Suprapubic skin (tissue), 3 donors: ENCODE data around the gene GABBR1.
A peak's percentile ranks its signal among the peaks of the same experiment; 100 is the strongest.

ENCODE experiments used
- EP300 ChIP-seq: sonication (generic); formaldehyde crosslinking; IDR thresholded peaks from one replicate; pipeline ENCODE4 v1.6.1; 2017; ENCODE audit warnings: antibody characterized with exemption
- POLR2A ChIP-seq, 2 donors: fragments of 450-650 bp; IDR thresholded peaks; one replicate each; pipeline ENCODE4 v1.6.1; 2017; ENCODE audit warnings: antibody characterized with exemption in 2 of 2, mild to moderate bottlenecking in 2 of 2, moderate library complexity in 2 of 2
- TF ChIP-seq, protein P1 (sequence below), 2 donors: fragments of 200-600 bp in 1 of 2; fragments of 450-650 bp in 1 of 2; sonication (generic) in 1 of 2; IDR thresholded peaks; one replicate each; pipeline ENCODE4 v1.5.1; 2016 to 2019; ENCODE audit warnings: antibody characterized with exemption in 2 of 2, mild to moderate bottlenecking in 1 of 2, moderate library complexity in 1 of 2

DNA sequence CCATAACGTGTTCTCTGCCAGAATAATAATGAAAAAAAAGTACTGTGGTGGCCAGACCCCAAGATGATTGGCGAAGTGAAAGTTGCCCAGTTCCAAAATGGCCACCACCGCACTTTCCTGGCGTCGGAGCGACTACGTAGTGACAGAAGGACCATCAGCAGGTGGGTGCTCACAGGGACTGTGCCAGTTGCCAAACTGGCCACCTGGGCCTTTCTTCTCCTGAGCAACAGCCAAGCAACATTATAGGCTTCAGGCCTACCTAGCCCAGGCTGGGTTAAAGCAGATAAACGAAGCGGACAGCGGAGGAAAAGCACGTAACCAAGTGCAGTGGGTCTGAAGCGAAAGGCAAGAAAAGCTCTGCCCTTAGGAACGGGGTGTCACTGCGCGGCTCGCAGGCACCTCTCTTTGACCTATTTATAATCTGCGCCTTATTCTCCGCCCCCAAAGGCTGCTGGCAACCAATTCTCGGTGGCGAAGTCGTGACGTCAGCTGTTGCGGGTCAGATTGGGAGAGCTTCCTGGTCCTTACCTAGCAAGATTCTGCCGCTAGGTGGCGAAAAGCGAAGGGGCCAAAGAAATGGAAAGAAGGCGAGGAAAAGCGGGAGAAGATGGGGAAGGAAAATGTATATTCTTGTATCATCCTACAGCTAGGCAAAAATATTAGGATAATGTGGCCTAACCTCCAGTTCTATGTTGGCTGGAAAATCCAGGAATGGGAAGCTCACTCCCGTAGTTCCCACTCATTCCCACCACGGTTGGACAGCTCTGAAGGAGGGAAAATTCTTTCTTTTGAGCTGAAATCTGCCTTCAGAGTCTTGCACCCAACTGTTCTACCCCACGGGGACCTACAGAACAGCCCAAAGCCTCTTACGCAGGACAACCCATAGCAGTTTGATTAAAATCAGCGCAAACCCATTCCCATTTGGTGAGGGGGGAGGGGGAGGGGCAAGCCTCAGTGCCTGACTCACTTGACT, 17.0 kb upstream of the GABBR1 start:
- TF ChIP-seq POLR2A (IDR thresholded peaks at IDR 0.05) (peak in 1 of 2 donors; percentile 77), EP300 (no peak)
- TF ChIP-seq, protein P1, sequence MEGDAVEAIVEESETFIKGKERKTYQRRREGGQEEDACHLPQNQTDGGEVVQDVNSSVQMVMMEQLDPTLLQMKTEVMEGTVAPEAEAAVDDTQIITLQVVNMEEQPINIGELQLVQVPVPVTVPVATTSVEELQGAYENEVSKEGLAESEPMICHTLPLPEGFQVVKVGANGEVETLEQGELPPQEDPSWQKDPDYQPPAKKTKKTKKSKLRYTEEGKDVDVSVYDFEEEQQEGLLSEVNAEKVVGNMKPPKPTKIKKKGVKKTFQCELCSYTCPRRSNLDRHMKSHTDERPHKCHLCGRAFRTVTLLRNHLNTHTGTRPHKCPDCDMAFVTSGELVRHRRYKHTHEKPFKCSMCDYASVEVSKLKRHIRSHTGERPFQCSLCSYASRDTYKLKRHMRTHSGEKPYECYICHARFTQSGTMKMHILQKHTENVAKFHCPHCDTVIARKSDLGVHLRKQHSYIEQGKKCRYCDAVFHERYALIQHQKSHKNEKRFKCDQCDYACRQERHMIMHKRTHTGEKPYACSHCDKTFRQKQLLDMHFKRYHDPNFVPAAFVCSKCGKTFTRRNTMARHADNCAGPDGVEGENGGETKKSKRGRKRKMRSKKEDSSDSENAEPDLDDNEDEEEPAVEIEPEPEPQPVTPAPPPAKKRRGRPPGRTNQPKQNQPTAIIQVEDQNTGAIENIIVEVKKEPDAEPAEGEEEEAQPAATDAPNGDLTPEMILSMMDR (IDR thresholded peaks at IDR 0.05): peak; percentile 93
